CD4-positive, alpha-beta T cell (primary cell): Measurements from ENCODE around the gene GDAP1L1. TPM values are rescaled to one million over a fixed set of nuclear protein-coding genes. Genes with fewer than 3 reads are reported as not detected.
A peak's percentile ranks its signal among the peaks of the same experiment; 100 is the strongest.

Experiments
- ATAC-seq: fragments of 200-7000 bp; cut with Tn5 transposase; one replicate; pipeline ENCODE4 v1.10.0; 2022; ENCODE audit warnings: mild to moderate bottlenecking; ENCODE audit not compliant: poor library complexity
- CTCF ChIA-PET: fragments of 350-600 bp; sonication (Branson Sonifier 250); formaldehyde crosslinking; loops from one replicate; lab custom pipeline; 2021; ENCODE audit warnings: antibody characterized with exemption, inconsistent platforms; lab: Charles Lee
- POLR2A ChIA-PET: fragments of 350-600 bp; sonication (Branson Sonifier 250); formaldehyde crosslinking; loops from one replicate; lab custom pipeline; 2021; ENCODE audit warnings: antibody characterized with exemption, inconsistent platforms; lab: Charles Lee
- DNase-seq, 14 experiments: peaks; one replicate each; pipeline ENCODE4 v3.0.0-alpha.2; 2013 to 2020; ENCODE audit warnings: mixed read lengths in 2 of 14
- H3K27ac ChIP-seq, 2 donors: one replicate each; pipeline versions ENCODE4 v1.5.1 to v1.7.0; 2013; ENCODE audit warnings: low read length in 2 of 2, low read depth in 1 of 2, mild to moderate bottlenecking in 1 of 2
- H3K27me3 ChIP-seq, 2 experiments: 1 replicate in 1 of 2; 2 replicates in 1 of 2; pipeline versions ENCODE4 v1.6.1 to v1.7.0; 2013; ENCODE audit warnings: low read length in 2 of 2, control low read depth in 1 of 2, mild to moderate bottlenecking in 1 of 2, moderate library complexity in 1 of 2; ENCODE audit not compliant: insufficient read depth in 2 of 2, control insufficient read depth in 1 of 2
- H3K36me3 ChIP-seq: one replicate; pipeline ENCODE4 v1.6.1; 2013; ENCODE audit warnings: low read length, control low read depth; ENCODE audit not compliant: insufficient read depth
- H3K4me1 ChIP-seq: one replicate; pipeline ENCODE4 v1.6.1; 2013; ENCODE audit warnings: low read length, control low read depth; ENCODE audit not compliant: insufficient read depth
- H3K4me3 ChIP-seq: one replicate; pipeline ENCODE4 v1.5.1; 2013; ENCODE audit warnings: mild to moderate bottlenecking, low read length, moderate library complexity
- H3K9me3 ChIP-seq, 2 experiments: 1 replicate in 1 of 2; 2 replicates in 1 of 2; pipeline versions ENCODE4 v1.6.1 to v1.7.0; 2013; ENCODE audit warnings: low read length in 2 of 2, mild to moderate bottlenecking in 2 of 2, control low read depth in 1 of 2, moderate library complexity in 1 of 2; ENCODE audit not compliant: control insufficient read depth in 1 of 2, insufficient read depth in 1 of 2
- H3K27ac Mint-ChIP-seq: one replicate; pipeline ENCODE4 v1.8.0; 2020; ENCODE audit warnings: mixed read lengths
- H3K27me3 Mint-ChIP-seq: one replicate; pipeline ENCODE4 v1.8.0; 2021; ENCODE audit warnings: mixed read lengths
- H3K36me3 Mint-ChIP-seq: one replicate; pipeline ENCODE4 v1.8.0; 2021; ENCODE audit warnings: low read depth, mixed read lengths
- H3K4me1 Mint-ChIP-seq: one replicate; pipeline ENCODE4 v1.8.0; 2021; ENCODE audit warnings: low read depth, mixed read lengths
- H3K4me3 Mint-ChIP-seq: one replicate; pipeline ENCODE4 v1.8.0; 2020; ENCODE audit warnings: mild to moderate bottlenecking, mixed read lengths
- H3K9me3 Mint-ChIP-seq: one replicate; pipeline ENCODE4 v1.8.0; 2020; ENCODE audit warnings: mixed read lengths
- CTCF ChIP-seq: fragments of 200-600 bp; IDR thresholded peaks from one replicate; pipeline ENCODE4 v1.8.0; 2022; ENCODE audit warnings: antibody characterized with exemption, mild to moderate bottlenecking
- intact Hi-C, 2 experiments: fragments of 100-400 bp; cut with DNase I in 1 of 2; cut with micrococcal nuclease in 1 of 2; formaldehyde crosslinking; loops; one replicate each; pipeline versions ENCODE4 v1.15.1 to v1.9.0; 2023 to 2025; cut with DNase I, micrococcal nuclease
- total RNA-seq, 174 experiments: library from RNA in 2 of 174; stranded (reverse) in 2 of 174; gene quantifications; one replicate each; pipeline ENCODE4 v1.2.3 and lab custom pipeline; 2021 to 2026

The GDAP1L1 gene
- total RNA-seq, 2 experiments from 2014 or later, result not detected

GRCh38 chr20:44304383-44304782 is 57.3 kb downstream of the GDAP1L1 start:
- no peak for DNase-seq
- H3K9me3 Mint-ChIP-seq, result no peaks in the 10 kb centered on the region
- no peak overlapping the region for H3K4me3 ChIP-seq
- H3K27ac Mint-ChIP-seq, result no peak overlapping the region
- no peak for TF ChIP-seq CTCF
- no peaks in the 10 kb centered on the region for H3K9me3 ChIP-seq
- intact Hi-C loops, result no loop called here
- ChIA-PET POLR2A (no interaction called here), CTCF (no interaction called here)
- peaks cover 8% of the 10 kb centered on the region for H3K36me3 ChIP-seq
- ATAC-seq, result no peak
- H3K36me3 Mint-ChIP-seq, result peaks cover 29% of the 10 kb centered on the region
- no peak overlapping the region for H3K27ac ChIP-seq
- no peak overlapping the region for H3K4me3 Mint-ChIP-seq
- peaks cover 12% of the 10 kb centered on the region for H3K4me1 Mint-ChIP-seq
- H3K27me3 Mint-ChIP-seq, result no peaks in the 10 kb centered on the region
- H3K27me3 ChIP-seq, result no peaks in the 10 kb centered on the region
- peaks cover 9% of the 10 kb centered on the region for H3K4me1 ChIP-seq

GRCh38 chr20:44306927-44307326 is 59.8 kb downstream of the GDAP1L1 start:
- Mint-ChIP-seq H3K36me3 (peaks cover 30% of the 10 kb centered on the region), H3K4me1 (peaks cover 33% of the 10 kb centered on the region), H3K9me3 (no peaks in the 10 kb centered on the region), H3K4me3 (peak overlapping the region; percentile 62), H3K27ac (peak overlapping the region; percentile 61), H3K27me3 (no peaks in the 10 kb centered on the region)
- ChIA-PET CTCF (no interaction called here), POLR2A (interaction anchor here (6.3 kb wide), 1 partner anchor 90 kb away, joined by 155 read pairs; no protein-coding TSS in a partner anchor)
- Histone ChIP-seq H3K36me3 (peaks cover 8% of the 10 kb centered on the region), H3K4me1 (peaks cover 28% of the 10 kb centered on the region), H3K9me3 (no peaks in the 10 kb centered on the region), H3K4me3 (no peak overlapping the region), H3K27ac (no peak overlapping the region), H3K27me3 (no peaks in the 10 kb centered on the region)
- DNase-seq (no peak), ATAC-seq (no peak)
- TF ChIP-seq CTCF, result no peak
- intact Hi-C loops, result no loop called here

- Histone ChIP-seq H3K27me3 (no peaks in the 10 kb centered on the region), H3K4me1 (peaks cover 28% of the 10 kb centered on the region), H3K36me3 (peaks cover 8% of the 10 kb centered on the region), H3K9me3 (no peaks in the 10 kb centered on the region), H3K4me3 (peak overlapping the region; percentile 99), H3K27ac (no peak overlapping the region)
- H3K4me3 Mint-ChIP-seq, result peak overlapping the region; percentile 95
- intact Hi-C loops, result loop anchor here (2.0 to 10.0 kb wide), 8 partner anchors 77 to 855 kb away; partner anchors contain the start of genes SRSF6 (in 1 of the 2) and TTPAL (in 1 of the 2)
- CTCF ChIA-PET, result interaction anchor here (0.5 to 10.3 kb wide), 8 partner anchors 9 to 293 kb away, joined by 3 to 241 read pairs (median 4); no protein-coding TSS in a partner anchor
- no peaks in the 10 kb centered on the region for H3K9me3 Mint-ChIP-seq
- H3K27ac Mint-ChIP-seq, result peak overlapping the region; percentile 76
- ATAC-seq, result no peak
- peaks cover 28% of the 10 kb centered on the region for H3K4me1 Mint-ChIP-seq
- DNase-seq, result peak in 1 of 14 experiments; percentile 11
- TF ChIP-seq CTCF, result no peak
- POLR2A ChIA-PET, result interaction anchor here (1.4 to 6.3 kb wide), 4 partner anchors 9 to 99 kb away, joined by 5 to 155 read pairs (median 14); partner anchors contain the start of gene OSER1
- no peaks in the 10 kb centered on the region for H3K27me3 Mint-ChIP-seq
- peaks cover 16% of the 10 kb centered on the region for H3K36me3 Mint-ChIP-seq
These were observed 62.9 kb downstream of the GDAP1L1 start for GRCh38 chr20:44309763-44310663.
